Activated CD8-positive, alpha-beta memory T cell treated with anti-CD3 and anti-CD28 coated beads, Interleukin-2, amount 50 U/mL, for 48 hours (primary cell): Measurements from ENCODE around the gene TNFRSF13B.
"Not testable (repeated sequence)": the region's sequence is repeated elsewhere in the genome, so short reads cannot be mapped to it uniquely, and the experiment has no call there.

Experiments used
- DNase-seq: peaks from one replicate; pipeline ENCODE4 v3.0.0-alpha.2; 2020

The TNFRSF13B gene

GRCh38 chr17:16986391-16986790, 14.5 kb upstream of the TNFRSF13B start:
- no peak for DNase-seq

GRCh38 chr17:16981928-16982327, 10.0 kb upstream of the TNFRSF13B start:
- DNase-seq = no peak

- DNase-seq = no peak
Observed at GRCh38 chr17:16980813-16981731, 9.2 kb upstream of the TNFRSF13B start.

GRCh38 chr17:16980061-16980460, 8.1 kb upstream of the TNFRSF13B start:
- DNase-seq = no peak

GRCh38 chr17:16979237-16979823, 7.4 kb upstream of the TNFRSF13B start:
- DNase-seq = not testable (repeated sequence)

GRCh38 chr17:16977932-16978331, 6.0 kb upstream of the TNFRSF13B start:
- no peak for DNase-seq

GRCh38 chr17:16976725-16977550, 5.0 kb upstream of the TNFRSF13B start:
- no peak for DNase-seq

- no peak for DNase-seq
Observed at GRCh38 chr17:16975744-16976625, 4.1 kb upstream of the TNFRSF13B start.

GRCh38 chr17:16975277-16975651, 3.3 kb upstream of the TNFRSF13B start:
- no peak for DNase-seq

- DNase-seq = no peak
Observed at GRCh38 chr17:16974569-16975276, 2.8 kb upstream of the TNFRSF13B start.

- no peak for DNase-seq
Observed at GRCh38 chr17:16973760-16974540, 2.0 kb upstream of the TNFRSF13B start.

- DNase-seq = not testable (repeated sequence)
Observed at GRCh38 chr17:16973043-16973442, 1.1 kb upstream of the TNFRSF13B start.

- DNase-seq = no peak
Observed at GRCh38 chr17:16972346-16972745, 428 bp upstream of the TNFRSF13B start.

- DNase-seq = no peak
Observed at GRCh38 chr17:16969931-16970906, 1.7 kb downstream of the TNFRSF13B start.

GRCh38 chr17:16968786-16969185, 3.1 kb downstream of the TNFRSF13B start:
- no peak for DNase-seq

- no peak for DNase-seq
Observed at GRCh38 chr17:16962804-16963203, 9.1 kb downstream of the TNFRSF13B start.

- DNase-seq = no peak
Observed at GRCh38 chr17:16961792-16962191, 10.1 kb downstream of the TNFRSF13B start.

GRCh38 chr17:16961022-16961421, 10.9 kb downstream of the TNFRSF13B start:
- DNase-seq = not testable (repeated sequence)

- DNase-seq = not testable (repeated sequence)
Observed at GRCh38 chr17:16955011-16955410, 16.9 kb downstream of the TNFRSF13B start.

- no peak for DNase-seq
Observed at GRCh38 chr17:16954521-16954920, 17.4 kb downstream of the TNFRSF13B start.
